HG03175 (cell line): ENCODE results near the gene CACNA2D1.

Source experiments
- ATAC-seq: cut with Tn5 transposase; IDR thresholded peaks from one replicate; pipeline ENCODE4 v1.9.1; 2021; ENCODE audit warnings: mild to moderate bottlenecking, moderate library complexity; ENCODE audit not compliant: unreplicated experiment

The CACNA2D1 gene

DNA sequence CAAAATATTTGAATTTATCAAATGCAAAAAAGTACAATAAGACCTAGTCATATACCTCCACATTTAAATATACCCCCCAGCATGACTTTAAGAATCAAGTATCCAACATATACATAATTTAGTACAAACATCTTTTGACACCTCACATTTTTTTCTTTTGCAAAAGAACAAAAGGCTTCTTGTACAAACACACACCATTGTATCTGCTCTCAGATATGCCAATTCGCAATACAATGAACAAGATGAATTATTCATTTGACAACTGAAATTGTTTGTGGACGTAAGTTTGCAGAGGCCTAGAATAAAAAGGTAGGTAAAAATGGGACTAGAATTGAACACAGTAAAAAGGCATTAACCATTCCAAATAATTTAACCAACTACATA, 154.4 kb downstream of the CACNA2D1 start:
- no peak for ATAC-seq

DNA sequence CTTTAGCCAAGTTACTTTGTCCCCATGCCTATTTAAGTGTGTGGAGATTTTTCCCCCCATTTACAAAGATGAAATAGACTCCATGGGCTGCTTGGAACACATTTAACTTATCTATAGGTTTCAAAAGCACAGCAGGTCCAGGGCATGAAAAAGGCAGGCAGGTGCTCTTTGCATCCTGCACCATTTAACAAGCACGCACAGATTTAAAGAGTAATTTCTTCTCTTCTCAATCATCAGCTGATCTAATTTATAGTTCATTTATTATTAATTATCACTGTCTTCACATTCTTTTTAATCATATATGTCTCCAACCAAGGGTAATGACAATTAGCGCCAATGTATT, 156.8 kb downstream of the CACNA2D1 start:
- no peak for ATAC-seq

DNA sequence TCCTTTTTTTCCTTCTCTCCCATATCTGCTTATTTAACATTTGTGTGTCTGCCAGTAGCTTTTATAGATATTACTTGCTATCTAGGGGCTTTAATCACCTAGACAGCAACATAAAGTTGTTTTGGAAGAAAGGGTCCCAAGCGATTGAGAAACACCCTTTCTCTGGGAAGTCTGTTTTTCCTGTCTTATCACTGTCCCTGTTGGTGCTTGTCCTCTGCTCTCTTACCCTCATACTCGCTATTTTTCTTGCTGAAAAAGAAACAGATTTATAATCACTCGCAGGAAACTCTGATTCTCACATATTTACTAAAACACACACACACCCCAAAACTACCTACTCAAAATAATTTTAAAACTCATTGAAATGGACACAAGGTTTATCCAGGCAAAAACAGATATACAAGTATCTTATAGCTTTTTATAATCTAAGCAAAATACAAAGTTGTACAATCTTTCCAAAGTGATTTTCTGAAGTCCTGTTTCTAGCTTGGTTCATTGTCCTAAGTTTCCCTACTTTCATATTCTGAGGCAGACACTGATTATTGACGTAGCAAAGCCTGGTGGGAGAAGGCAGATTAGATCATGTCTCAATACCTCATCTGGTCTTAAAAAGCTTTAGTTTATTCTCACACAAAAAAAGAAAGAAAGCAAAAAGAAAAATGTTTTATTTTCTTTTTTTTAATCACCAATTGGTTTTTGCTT, 157.3 kb downstream of the CACNA2D1 start:
- ATAC-seq = no peak

DNA sequence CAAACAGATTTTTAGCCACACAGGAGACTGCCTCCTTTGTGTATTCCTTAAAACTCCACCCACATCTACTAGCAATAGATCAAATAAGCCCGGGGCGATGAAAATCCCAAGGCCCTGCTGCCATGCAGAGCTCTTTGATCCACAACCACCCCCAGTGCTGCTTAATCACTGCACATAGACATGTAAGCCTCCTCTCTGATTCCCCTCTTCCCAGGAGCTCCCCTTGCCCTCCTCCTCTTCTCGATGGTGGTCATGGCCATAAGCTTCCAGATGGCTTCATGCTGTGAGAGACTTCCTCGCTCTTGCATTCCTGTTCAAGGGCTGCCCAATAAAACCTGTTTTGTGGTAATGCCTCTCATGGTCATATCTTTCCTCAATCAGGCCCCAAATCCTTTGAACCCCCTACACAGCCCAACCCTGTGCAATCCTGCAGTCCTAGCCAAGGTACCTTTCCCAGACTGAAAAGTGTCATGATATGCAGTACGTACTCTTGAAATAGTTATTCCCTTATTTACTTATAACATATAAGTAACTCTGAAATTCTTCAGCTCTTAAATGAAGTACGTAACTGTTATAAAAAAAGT, 158.5 kb downstream of the CACNA2D1 start:
- no peak for ATAC-seq

DNA sequence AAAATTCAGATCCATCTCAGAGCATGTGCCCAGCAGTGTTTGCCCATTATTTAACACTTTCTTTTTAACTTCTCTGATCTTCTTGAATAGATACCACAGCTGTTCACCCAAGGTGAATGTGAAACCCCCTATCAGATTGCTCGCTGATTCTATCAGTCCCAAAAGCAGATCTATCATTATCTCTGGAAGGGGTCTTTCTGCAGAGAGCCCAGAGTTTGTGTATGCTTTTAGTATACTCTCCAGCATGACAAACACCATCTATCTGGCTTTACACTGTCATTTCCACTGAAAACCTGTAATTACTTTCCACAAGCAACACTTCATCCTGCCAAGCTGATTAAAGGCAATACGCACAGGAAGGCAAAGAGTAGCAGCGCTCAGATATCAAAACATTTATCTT, 168.2 kb downstream of the CACNA2D1 start:
- no peak for ATAC-seq

DNA sequence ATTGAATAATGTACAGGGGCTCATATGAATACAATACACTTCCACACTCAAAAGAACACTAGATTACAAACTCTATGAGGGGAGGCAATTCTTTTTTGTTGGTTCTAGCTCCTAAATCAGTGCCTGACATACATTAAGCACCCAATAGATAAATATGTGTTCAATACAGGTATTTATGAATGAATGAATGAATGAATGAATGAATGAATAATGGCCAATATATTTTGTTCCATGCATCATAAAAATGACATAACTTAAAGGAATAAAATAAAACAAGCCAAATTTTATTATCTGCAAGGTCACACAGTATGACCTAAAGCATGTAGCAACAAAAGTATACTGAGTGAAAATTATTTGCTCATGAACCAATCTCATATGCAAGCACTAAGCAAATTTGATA, 168.9 kb downstream of the CACNA2D1 start:
- ATAC-seq = no peak

DNA sequence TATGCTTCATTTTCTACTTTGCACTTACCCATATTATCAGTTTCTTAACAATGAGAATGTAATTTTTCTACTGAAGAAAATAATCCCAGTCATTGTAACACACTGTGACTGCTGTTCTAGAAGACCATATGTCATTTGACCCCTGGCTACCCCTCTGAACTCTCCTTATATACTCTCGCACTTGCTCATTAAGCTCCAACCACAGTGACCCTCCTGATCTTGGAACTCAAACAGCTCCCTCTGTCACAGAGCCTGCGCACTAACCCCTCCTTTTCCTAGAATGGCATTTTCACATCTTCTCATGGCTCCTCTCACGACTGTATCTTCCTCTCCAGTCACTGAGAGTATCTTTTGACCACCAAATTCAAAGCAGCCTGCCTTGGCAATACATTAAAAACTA, 169.7 kb downstream of the CACNA2D1 start:
- no peak for ATAC-seq

DNA sequence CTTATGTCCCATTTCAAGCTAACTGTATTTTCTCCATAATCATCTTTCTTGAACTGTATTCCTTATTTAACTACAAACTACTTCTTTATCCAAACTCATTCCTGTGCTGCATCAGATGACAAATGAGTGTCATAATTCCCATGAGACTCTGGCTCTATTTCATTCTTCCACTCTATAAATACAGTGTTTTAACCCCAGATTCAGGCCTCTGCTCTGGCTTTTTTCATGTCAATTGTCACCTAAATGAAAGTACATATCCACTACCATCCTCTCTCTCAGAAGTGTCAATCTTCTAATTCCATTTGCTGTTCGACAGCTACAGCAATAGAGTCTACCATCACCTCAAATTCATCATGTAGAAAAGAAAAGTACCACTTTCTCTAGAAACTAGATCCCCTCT, 172.7 kb downstream of the CACNA2D1 start:
- ATAC-seq = no peak

DNA sequence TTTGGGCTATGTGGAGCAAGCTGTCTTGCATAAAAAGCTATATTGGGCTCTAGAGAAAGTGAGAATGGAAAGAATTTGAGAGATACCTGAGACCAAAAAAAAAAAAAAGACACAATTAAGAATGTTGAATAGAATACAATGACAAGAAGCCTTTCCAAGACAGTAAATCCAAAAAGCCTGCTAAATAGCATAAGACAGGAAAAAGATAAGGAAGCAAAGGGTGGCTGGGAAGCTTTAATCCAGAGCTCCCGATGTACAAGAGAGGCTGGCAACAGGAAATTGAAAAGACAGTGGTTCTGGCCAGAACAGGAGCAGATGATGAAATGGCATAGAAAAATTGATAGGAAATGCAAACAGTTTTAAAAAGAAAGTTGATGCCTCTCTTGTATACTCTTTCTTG, 174.9 kb downstream of the CACNA2D1 start:
- no peak for ATAC-seq

DNA sequence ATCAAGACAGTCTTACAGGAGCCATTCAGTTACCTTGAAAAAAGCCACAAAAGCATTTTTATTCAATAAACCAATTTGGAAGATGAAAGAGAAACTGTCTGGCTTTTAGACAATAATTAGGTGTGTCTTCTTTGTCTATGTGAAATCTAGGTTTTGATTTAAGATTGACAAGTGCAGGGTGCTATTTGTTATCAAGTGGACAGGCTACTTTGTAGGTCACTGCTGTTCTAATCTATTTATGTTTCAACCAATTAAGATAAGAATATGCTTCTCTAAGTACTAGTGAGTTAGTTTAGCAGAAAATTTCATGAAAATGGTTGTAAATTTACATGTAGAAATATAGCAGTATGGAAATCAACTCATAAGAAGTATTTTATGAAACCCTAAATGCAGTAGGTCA, 177.5 kb downstream of the CACNA2D1 start:
- ATAC-seq = no peak

DNA sequence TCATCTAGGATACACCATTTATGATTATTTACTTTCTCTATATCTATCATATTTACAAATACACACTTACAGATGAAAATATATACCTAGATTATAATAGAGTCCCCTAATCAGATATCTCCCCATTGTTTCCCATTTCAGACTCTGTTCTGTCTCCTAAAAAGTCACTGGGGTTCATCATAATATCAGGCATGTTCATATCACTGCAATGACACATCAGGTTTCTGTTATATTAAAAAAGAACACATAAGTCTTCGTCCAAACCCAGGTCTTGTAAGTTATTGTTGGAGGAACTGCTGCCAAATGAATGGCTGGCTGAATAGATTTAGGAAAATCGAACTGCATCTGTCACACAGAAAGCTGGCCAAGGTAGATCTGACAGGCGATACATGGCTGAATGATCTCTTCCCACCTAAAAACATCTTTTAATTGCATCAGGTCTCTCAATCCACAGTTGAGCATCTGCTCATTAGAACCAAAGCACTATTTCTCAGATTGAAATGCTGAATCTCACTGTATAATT, 178.7 kb downstream of the CACNA2D1 start:
- no peak for ATAC-seq

DNA sequence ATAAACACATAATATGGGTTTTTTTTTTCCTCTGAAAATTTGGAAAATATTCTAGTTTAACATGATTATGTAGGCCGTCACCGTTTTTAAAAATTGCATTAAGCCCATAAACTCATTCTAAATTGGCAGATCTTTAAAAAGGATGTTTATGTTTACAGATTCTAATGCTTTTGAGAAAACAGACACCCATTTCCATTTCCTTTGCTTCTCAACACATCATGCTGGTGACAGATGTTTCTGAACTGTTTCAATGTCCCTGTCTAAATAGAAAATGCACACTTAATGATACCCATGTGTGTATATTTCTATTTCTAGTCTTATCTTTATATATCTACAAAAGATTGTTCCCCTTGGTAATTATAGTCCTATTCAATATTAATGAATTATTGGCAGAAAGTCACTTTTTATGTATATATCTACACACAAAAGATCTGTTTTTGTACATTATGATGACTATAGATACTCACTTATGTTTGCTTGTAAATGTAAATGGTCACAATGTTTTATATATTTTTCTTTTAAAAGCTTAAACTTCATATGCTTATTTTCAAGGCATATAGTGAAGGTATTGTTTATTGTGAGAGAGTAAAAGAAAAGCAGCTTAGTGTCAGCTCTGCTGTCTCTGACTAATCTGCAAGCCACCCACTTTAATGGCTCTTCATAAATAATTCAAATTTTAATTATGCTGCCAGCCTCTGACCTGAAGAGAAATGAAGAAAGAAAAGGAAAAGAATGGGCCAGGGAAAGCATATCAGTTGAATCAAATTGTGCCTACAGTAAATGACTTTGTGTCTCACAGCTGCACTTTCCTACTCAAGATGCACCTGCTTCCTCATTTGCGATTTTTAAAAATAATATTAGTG, 179.4 kb downstream of the CACNA2D1 start:
- ATAC-seq = no peak

DNA sequence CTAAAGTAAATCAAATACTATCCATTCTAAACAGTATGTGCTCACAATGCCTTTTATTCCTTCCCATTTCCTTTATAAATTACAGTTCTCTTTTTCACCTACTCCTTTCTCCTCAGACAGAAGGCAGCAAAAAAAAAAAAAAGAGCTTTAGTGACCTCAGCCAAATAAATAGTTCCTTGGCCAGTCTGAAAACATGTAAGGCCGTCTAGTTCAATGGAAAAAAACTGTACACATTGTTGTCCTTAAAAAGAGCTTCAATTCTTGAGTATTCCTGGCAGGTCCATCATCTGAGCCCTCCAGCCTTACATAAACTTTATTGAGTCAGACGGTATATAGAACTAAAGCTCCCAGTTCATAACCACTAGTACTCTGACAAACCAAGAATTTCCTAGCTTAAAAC, 185.4 kb downstream of the CACNA2D1 start:
- no peak for ATAC-seq

DNA sequence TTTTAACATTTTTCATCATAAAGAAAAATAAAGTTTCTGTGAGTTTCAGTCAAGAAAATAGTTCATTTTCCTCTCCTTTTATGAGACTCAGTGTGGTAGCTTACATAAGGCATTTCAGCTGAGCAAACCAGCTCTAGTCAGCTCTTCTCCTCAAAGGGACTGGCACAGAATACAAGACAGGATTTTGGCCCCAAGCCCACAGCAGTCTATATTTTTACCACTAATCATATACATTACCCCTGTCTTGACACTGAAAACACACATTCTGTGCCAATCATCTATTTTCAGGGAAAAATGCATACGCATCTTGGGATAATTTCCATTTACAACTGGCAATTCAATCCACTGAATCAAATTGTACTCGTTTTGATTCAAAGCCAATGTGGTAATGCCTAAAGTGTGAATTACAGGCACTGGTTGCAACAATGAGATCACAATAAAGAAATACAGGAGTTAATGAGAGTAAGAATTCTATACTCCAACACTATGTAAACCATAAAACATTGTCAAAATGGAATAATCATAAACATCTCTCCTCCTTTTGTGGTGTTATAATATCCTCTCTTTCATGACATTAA, 186.4 kb downstream of the CACNA2D1 start:
- no peak for ATAC-seq

DNA sequence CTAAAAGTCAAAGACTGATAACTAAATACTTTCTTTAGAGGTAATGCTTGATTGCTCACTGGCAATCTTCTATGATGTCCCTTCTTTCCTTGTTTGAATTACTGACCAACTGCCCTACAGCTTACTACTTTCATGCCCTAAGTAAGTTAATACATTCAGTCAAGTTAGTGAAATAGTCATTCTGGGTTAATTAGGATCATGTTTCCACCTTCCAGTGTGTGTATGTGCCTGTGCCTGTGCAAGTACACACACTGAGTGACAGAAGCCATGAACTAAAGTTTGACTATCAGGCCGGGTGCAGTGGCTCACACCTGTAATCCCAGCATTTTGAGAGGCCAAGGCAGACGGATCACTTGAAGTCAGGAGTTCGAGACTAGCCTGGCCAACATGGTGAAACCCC, 187.9 kb downstream of the CACNA2D1 start:
- ATAC-seq = no peak

DNA sequence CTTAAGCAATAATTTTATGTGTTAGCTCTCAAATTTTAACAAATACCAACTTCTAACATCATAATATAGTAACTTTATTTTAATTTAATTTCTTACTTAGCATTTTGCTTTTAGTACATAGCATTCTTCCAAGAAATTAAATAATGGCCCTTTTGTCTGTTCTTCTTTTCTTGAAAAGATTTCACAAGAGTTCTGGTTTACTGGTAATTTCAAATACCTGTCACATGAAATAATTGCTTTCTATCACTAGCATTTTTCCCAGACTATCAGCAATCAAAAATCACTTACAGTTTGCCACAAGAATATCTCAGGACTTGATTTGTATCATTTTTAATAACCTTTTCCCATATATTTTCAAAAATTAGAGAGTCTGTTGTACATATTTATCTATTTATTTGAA, 193.0 kb downstream of the CACNA2D1 start:
- ATAC-seq = no peak

DNA sequence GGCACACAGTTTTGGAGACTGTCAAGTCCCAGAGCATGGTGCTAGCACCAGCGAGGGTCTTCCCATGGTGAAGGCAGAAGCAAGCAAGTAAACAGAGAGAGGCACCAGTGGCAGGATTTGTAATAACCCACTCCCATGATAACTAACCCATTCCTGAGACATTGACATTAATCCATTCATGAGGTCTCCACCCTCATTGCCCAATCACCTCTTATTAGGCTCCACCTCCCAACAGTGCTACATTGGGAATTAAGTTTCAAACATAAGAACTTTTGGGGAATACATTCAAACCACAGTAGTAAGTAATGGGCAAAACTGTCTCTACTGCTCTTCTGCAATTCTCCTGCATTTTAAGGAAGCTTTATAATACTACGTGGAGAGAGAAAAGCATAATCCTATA, 193.6 kb downstream of the CACNA2D1 start:
- ATAC-seq = no peak

DNA sequence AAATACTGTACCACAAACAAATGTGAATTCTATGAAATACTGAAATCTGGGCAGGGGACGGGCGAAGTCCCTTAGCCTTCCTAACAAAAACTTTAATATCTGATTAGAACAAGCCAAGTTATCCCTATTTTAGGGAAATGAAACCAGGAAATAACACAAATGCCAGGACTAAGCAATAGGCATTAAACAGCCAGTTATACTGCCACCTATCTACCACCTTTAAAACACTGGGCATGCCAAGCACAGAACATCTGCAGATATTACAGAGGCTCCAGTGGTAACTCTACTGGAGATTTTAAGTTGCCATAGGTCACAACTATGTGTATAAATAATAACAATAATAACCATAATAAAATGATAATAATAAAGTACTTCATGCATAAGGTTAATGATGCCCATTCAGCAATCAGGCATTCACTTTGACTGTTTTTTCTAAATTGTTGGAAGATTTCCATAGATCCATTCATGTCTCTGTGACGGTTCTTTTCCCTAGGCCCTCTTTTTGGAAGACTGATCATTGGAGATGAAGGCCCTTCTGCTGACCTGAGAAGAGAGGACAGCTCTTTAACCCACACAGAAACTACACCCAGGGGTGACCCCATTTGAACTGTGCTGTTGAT, 195.7 kb downstream of the CACNA2D1 start:
- no peak for ATAC-seq

DNA sequence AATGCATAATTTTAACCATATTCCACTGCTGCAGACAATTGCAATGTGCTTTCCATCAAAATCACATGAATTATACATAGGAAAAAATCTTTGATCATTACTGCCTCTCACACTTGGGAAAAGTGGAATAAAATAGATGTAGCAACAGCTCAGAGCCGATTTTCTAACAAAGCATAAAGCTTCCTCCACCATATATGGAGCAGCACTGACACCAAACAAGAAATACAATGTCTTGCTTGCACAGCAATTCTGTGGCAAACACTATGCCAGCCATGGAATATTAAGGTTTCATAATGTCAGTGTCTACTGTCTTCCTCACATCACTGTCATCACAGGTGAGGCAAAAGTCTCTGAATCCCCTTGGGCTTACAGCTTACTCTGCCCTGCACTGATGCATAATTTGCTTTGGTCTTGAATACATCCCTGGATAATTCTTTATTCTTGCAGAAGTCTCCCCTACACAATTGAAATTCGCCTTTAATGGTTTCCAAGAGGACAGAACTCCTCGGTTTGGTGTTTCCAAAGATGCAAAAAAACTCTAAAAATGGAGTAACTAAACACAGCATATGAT, 198.5 kb downstream of the CACNA2D1 start:
- ATAC-seq = no peak

DNA sequence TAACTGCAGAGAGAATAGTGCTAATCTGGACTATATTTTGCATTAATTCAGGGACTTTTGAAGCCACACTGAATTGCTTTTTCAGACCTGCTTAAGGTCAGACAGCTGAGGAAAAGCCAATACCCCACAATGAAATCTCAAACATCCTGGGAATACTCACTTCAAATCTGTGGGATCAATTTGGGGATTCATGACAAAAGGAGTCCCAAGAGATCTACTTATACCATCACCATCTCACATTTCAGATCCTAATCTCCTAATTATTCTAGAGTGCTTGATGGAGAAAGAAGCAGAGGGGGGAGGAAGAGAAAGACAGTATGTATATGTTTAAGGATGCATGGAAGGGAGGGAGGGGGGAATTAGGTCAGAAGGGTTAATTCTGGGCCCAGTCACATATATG, 202.2 kb downstream of the CACNA2D1 start:
- no peak for ATAC-seq

DNA sequence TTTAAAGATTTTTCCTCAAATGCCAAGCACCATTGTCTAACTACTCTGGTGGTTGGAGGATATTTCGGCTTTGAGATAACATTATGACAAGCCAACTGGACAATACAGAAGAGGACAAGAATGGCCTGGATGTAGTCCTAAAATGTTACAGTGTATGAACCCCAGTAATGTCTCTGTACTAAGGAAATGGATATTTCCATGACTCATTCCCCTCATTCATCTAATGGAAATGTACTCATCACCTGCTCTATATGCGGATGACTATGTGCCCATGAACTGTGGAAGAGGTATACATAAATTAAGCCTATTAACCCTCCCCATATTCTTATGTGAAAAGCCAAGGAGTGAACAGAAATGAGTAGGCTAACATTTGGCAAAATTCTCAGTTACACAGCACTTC, 207.9 kb downstream of the CACNA2D1 start:
- ATAC-seq = no peak
